Gastroesophageal sphincter (tissue), 4 donors: ENCODE results near the gene SYNDIG1L. TPM values are rescaled to one million over a fixed set of nuclear protein-coding genes. Genes with fewer than 3 reads are reported as not detected.

ENCODE experiments used
- ATAC-seq: fragments of 150-250 bp; one replicate; pipeline ENCODE4 v1.9.1; 2016; ENCODE audit warnings: mild to moderate bottlenecking, moderate library complexity
- H3K27ac ChIP-seq, 4 donors: fragments of 200-600 bp; sonication (generic) in 3 of 4; 1 replicate in 3 of 4; 2 replicates in 1 of 4; pipeline ENCODE4 v1.5.1; 2016 to 2019
- H3K27me3 ChIP-seq: fragments of 200-600 bp; sonication (generic); one replicate; pipeline ENCODE4 v1.5.1; 2019
- H3K36me3 ChIP-seq, 2 donors: fragments of 200-600 bp; sonication (generic); one replicate each; pipeline ENCODE4 v1.5.1; 2019; ENCODE audit warnings: control low read depth in 1 of 2
- H3K4me1 ChIP-seq, 3 donors: fragments of 200-600 bp; sonication (generic); 1 replicate in 2 of 3; 2 replicates in 1 of 3; pipeline ENCODE4 v1.5.1; 2016 to 2019; ENCODE audit warnings: control low read depth in 2 of 3
- H3K4me3 ChIP-seq, 2 donors: fragments of 200-600 bp; sonication (generic); one replicate each; pipeline ENCODE4 v1.5.1; 2019; ENCODE audit warnings: mild to moderate bottlenecking in 1 of 2, moderate library complexity in 1 of 2
- H3K9me3 ChIP-seq, 3 donors: fragments of 200-600 bp; sonication (generic); one replicate each; pipeline ENCODE4 v1.5.1; 2017 to 2019; ENCODE audit warnings: control low read depth in 2 of 3
- CTCF ChIP-seq, 4 experiments: fragments of 200-600 bp in 2 of 4; fragments of 450-650 bp in 2 of 4; sonication (generic) in 1 of 4; IDR thresholded peaks; one replicate each; pipeline ENCODE4 v1.5.1; 2017 to 2019; ENCODE audit warnings: antibody characterized with exemption in 4 of 4, mild to moderate bottlenecking in 2 of 4, moderate library complexity in 2 of 4
- EP300 ChIP-seq: sonication (generic); formaldehyde crosslinking; IDR thresholded peaks from one replicate; pipeline ENCODE4 v1.6.1; 2017; ENCODE audit warnings: antibody characterized with exemption, mild to moderate bottlenecking
- POLR2A ChIP-seq, 2 donors: fragments of 450-650 bp; IDR thresholded peaks; one replicate each; pipeline ENCODE4 v1.6.1; 2017; ENCODE audit warnings: antibody characterized with exemption in 2 of 2, mild to moderate bottlenecking in 2 of 2, moderate library complexity in 1 of 2
- POLR2AphosphoS5 ChIP-seq: sonication (generic); formaldehyde crosslinking; IDR thresholded peaks from one replicate; pipeline ENCODE4 v1.6.1; 2017; ENCODE audit warnings: antibody characterized with exemption
- WGBS, 2 donors: methylation state at CpG; one replicate each; pipeline ENCODE4 v1.1.5; 2018; ENCODE audit warnings: low coverage in 1 of 2; 5-methylcytosine and 5-hydroxymethylcytosine counted together
- total RNA-seq, 4 donors: library from RNA; depleted of rRNA; stranded (reverse); fragments of >200 nt; gene quantifications; one replicate each; pipeline ENCODE4 v1.1.0, GENCODE V29; 2016

The SYNDIG1L gene
- total RNA-seq, 4 donors from 2014 or later, result 0.20 to 0.47 (median 0.27) TPM; not detected in 1

- peak overlapping the region in 1 of 4 donors; percentile 31 for H3K27ac ChIP-seq
- ATAC-seq, result peak; percentile 38
- no peaks in the 10 kb centered on the region for H3K36me3 ChIP-seq
- TF ChIP-seq CTCF (IDR thresholded peaks at IDR 0.05) (no peak), POLR2A (IDR thresholded peaks at IDR 0.05) (no peak), EP300 (no peak)
- peak overlapping the region in 1 of 2 donors; percentile 20 for H3K4me3 ChIP-seq
- peaks cover 0 to 23% (median 9%) of the 10 kb centered on the region in 3 donors for H3K4me1 ChIP-seq
- 0 to 7% methylated on average over 3 of the region's 12 CpGs for WGBS, 2 donors
- peaks cover 72% of the 10 kb centered on the region for H3K27me3 ChIP-seq
- no peaks in the 10 kb centered on the region for H3K9me3 ChIP-seq
Measured at GRCh38 chr14:74401504-74402241, 24.3 kb downstream of the SYNDIG1L start.

- TF ChIP-seq EP300, result no peak
- TF ChIP-seq CTCF (IDR thresholded peaks at IDR 0.05), result no peak
- TF ChIP-seq POLR2AphosphoS5, result no peak
- TF ChIP-seq POLR2A (IDR thresholded peaks at IDR 0.05), result no peak
- ATAC-seq, result no peak
- WGBS, 2 donors, result 50 to 73% methylated on average over 2 of the region's 8 CpGs
- Histone ChIP-seq H3K9me3 (no peaks in the 10 kb centered on the region), H3K36me3 (no peaks in the 10 kb centered on the region), H3K4me3 (peak overlapping the region in 1 of 2 donors; percentile 20), H3K4me1 (peaks cover 0 to 23% (median 9%) of the 10 kb centered on the region in 3 donors), H3K27ac (no peak overlapping the region), H3K27me3 (peaks cover 69% of the 10 kb centered on the region)
Measured at GRCh38 chr14:74400919-74401503, 25.0 kb downstream of the SYNDIG1L start.

GRCh38 chr14:74400031-74400685, 25.9 kb downstream of the SYNDIG1L start:
- ATAC-seq, result no peak
- no peak for TF ChIP-seq EP300
- no peak for TF ChIP-seq POLR2AphosphoS5
- no peak for TF ChIP-seq POLR2A (IDR thresholded peaks at IDR 0.05)
- TF ChIP-seq CTCF (IDR thresholded peaks at IDR 0.05), result no peak
- Histone ChIP-seq H3K4me1 (peaks cover 0 to 23% (median 9%) of the 10 kb centered on the region in 3 donors), H3K27ac (no peak overlapping the region), H3K9me3 (no peaks in the 10 kb centered on the region), H3K36me3 (no peaks in the 10 kb centered on the region), H3K4me3 (no peak overlapping the region), H3K27me3 (peaks cover 69% of the 10 kb centered on the region)
- 45 to 50% methylated on average over 2 to 12 of the region's 13 CpGs for WGBS, 2 donors

GRCh38 chr14:74395094-74395493, 30.9 kb downstream of the SYNDIG1L start:
- peaks cover 52% of the 10 kb centered on the region for H3K27me3 ChIP-seq
- TF ChIP-seq CTCF (IDR thresholded peaks at IDR 0.05) (no peak), POLR2AphosphoS5 (no peak), EP300 (no peak)

More at GRCh38 chr14:74395094-74395493, 30.9 kb downstream of the SYNDIG1L start:
- no peaks in the 10 kb centered on the region for H3K9me3 ChIP-seq
- H3K4me1 ChIP-seq, result no peaks in the 10 kb centered on the region
- H3K4me3 ChIP-seq, result no peak overlapping the region
- H3K27ac ChIP-seq, result no peak overlapping the region
- no peak for ATAC-seq
- no peaks in the 10 kb centered on the region for H3K36me3 ChIP-seq
- WGBS, 2 donors, result 40% methylated on average over 1 of the region's 4 CpGs; no CpG with 5 or more reads in 1 of the 2 donors
